Neutrophil (primary cell): ENCODE results near the gene DMRT3.

Source experiments
- H3K27ac ChIP-seq: fragments of 200-600 bp; sonication (generic); 2 replicates; pipeline ENCODE4 v1.5.1; 2016; ENCODE audit warnings: mild to moderate bottlenecking, moderate library complexity
- H3K27me3 ChIP-seq: fragments of 200-600 bp; sonication (generic); 2 replicates; pipeline ENCODE4 v1.6.0; 2016; ENCODE audit warnings: mild to moderate bottlenecking
- H3K36me3 ChIP-seq: fragments of 200-600 bp; sonication (generic); 2 replicates; pipeline ENCODE4 v1.5.1; 2017
- H3K4me1 ChIP-seq, 2 experiments: fragments of 200-600 bp in 1 of 2; sonication (generic) in 1 of 2; 1 replicate in 1 of 2; 2 replicates in 1 of 2; pipeline versions ENCODE4 v1.5.1 to v1.6.1; 2013 to 2016; ENCODE audit warnings: low read depth in 1 of 2, low read length in 1 of 2, mild to moderate bottlenecking in 1 of 2, moderate library complexity in 1 of 2; ENCODE audit not compliant: control insufficient read depth in 1 of 2, insufficient read depth in 1 of 2
- H3K4me3 ChIP-seq, 2 experiments: fragments of 200-600 bp in 1 of 2; sonication (generic) in 1 of 2; 1 replicate in 1 of 2; 2 replicates in 1 of 2; pipeline ENCODE4 v1.5.1; 2013 to 2016; ENCODE audit warnings: low read depth in 1 of 2, low read length in 1 of 2, mild to moderate bottlenecking in 1 of 2, moderate library complexity in 1 of 2
- H3K9me3 ChIP-seq: fragments of 200-600 bp; sonication (generic); 2 replicates; pipeline ENCODE4 v1.5.1; 2016
- TF ChIP-seq, protein P1 (sequence below): fragments of 200-600 bp; sonication (generic); IDR thresholded peaks from 2 replicates; pipeline ENCODE4 v1.5.1; 2016; ENCODE audit warnings: antibody characterized with exemption

Gene DMRT3

DNA sequence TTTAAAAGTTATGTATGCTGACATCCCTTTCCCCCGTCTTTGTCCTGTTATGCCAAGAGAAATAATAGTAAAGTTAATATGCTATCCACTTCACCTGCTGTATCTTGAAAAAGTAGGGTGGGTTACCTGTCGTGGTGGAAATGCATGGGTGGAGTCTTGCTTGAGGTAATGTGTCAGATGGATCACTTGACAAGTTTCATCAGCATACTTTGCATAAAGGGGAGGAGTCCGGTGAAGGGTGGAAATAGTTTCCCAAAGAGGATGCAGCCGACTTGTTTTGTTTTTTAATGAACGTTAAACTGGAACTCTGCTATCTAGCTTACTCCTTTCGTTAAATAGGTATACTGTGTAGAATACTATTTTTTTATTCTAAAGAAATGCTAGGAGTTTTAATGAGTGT lies 9.0 kb upstream of the DMRT3 start:
- Histone ChIP-seq H3K27ac (no peak overlapping the region), H3K27me3 (peaks cover 100% of the 10 kb centered on the region), H3K36me3 (no peaks in the 10 kb centered on the region), H3K4me1 (peaks cover 4 to 14% of the 10 kb centered on the region in 2 experiments), H3K4me3 (no peak overlapping the region), H3K9me3 (peaks cover 4% of the 10 kb centered on the region)
- TF ChIP-seq, protein P1, sequence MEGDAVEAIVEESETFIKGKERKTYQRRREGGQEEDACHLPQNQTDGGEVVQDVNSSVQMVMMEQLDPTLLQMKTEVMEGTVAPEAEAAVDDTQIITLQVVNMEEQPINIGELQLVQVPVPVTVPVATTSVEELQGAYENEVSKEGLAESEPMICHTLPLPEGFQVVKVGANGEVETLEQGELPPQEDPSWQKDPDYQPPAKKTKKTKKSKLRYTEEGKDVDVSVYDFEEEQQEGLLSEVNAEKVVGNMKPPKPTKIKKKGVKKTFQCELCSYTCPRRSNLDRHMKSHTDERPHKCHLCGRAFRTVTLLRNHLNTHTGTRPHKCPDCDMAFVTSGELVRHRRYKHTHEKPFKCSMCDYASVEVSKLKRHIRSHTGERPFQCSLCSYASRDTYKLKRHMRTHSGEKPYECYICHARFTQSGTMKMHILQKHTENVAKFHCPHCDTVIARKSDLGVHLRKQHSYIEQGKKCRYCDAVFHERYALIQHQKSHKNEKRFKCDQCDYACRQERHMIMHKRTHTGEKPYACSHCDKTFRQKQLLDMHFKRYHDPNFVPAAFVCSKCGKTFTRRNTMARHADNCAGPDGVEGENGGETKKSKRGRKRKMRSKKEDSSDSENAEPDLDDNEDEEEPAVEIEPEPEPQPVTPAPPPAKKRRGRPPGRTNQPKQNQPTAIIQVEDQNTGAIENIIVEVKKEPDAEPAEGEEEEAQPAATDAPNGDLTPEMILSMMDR = no peak

DNA sequence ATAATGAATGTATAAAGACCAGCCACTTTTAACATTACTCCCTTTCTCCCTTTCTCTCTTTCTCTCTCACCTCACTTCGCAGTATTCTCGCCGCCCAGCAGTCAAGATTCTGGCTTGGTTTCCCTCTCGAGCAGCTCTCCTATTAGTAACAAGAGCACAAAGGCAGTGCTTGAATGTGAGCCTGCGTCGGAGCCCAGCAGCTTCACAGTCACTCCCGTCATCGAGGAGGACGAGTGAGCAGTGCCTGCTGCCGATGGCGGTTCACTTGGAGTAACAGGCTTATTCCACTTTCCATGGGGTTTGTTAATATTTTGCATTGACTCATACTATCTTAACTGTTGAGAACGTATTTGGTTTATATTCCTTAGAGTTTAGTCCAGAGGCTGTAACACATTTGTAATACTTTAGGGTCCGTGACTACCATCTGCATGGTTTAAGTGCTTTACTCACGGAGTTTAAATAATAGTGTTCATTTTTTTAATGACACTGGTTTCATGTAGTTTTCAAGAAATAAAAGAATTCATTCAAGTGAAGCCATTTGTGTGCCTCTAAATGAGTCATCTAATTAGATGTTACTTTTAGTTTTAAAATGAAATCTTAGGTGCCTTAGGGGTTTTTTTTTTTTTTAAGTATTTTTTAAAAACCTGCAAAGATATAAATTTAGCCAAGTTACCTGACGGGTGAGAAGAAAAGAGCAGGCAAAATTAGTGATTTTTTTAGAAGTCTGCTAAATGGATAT lies 8.4 kb upstream of the DMRT3 start:
- Histone ChIP-seq H3K4me1 (peaks cover 4 to 18% of the 10 kb centered on the region in 2 experiments), H3K9me3 (peaks cover 4% of the 10 kb centered on the region), H3K36me3 (no peaks in the 10 kb centered on the region), H3K27me3 (peaks cover 100% of the 10 kb centered on the region), H3K27ac (no peak overlapping the region), H3K4me3 (no peak overlapping the region)
- TF ChIP-seq, protein P1 = no peak

DNA sequence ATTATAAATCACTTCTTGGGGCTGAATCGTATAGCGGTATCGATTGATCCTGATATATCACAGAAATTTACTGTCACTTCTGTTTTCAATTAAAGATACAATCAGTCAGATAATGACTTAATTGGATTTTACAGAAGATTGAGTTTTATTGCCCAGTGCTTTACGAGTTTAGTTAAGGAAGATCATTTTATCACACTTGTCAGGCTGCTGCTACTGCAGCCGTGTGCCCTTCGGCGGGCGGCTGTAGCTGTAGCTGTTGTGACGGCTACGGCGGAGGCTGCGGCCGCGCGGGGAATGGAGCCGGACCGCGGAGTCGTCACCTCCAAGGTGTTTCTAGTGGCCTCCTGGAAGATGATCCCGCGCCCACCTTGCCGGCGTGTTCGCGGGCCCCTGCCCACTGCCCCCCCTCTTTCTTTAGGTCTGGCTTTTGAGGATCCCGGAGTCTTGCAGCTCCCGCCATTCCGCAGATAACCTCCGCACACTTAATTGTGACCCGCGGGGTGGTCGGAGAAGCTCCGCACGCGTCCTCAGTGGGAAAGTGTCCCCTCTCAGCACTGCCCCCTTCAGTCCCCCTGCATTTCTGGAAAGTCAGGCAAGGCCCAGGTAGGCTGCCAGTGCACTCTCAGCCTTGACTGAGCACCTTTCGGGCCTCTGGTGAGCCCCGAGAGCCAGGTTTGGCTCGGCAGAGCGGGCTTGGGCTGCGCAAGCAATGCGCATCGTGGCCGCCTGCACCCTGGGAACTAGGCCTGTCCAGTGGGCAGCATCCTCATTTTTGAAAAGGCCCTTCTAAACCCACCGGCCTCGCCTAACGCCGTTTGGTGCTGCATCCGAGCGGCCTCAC lies 6.9 kb upstream of the DMRT3 start:
- peaks cover 4% of the 10 kb centered on the region for H3K9me3 ChIP-seq
- H3K4me3 ChIP-seq = no peak overlapping the region
- peaks cover 100% of the 10 kb centered on the region for H3K27me3 ChIP-seq
- no peaks in the 10 kb centered on the region for H3K36me3 ChIP-seq
- TF ChIP-seq, protein P1 = no peak
- H3K27ac ChIP-seq = no peak overlapping the region
- H3K4me1 ChIP-seq = peaks cover 7 to 18% of the 10 kb centered on the region in 2 experiments

DNA sequence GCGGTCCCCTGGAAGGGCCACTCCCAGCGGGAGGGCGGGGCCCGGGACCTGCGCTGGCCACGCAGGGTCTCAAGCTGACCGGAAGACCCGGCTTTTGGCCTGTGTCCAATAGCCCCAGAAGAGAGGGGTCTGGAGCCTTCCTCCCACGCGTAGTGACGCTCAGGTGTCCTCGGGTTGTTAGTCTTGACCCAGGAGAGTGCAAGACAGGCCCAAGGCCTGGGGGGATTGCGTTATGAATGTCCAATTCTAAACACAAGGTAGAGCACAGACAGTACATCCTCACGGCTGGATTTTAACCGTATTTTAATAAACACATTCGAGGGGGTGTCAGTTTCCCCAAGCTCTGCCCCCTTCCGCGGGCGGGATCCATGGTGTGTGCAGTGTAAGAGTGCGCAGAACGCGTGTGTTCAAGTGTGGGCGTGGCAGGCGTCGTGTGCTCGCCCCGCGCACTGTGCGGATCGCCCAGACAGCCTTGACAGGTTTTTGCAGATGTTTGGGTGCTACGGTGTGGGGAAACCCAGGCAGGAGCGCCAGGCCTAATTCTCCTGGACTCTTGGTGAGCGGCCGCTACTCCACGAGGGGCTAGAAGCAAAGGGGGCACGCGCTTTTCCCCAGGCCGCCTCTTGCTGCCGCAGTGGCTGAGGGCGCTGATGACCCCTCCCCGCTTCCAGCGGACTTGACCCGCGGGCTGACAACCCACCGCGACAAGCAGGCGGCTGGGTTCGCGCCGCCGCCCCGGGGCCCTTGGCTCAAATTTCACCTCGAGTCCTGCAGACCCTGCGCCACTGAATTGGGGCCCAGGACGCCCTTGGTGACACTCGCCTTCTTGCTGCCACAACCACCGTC lies 6.1 kb upstream of the DMRT3 start:
- no peak overlapping the region for H3K4me3 ChIP-seq
- H3K4me1 ChIP-seq = peaks cover 7 to 18% of the 10 kb centered on the region in 2 experiments
- H3K9me3 ChIP-seq = peaks cover 4% of the 10 kb centered on the region
- peaks cover 100% of the 10 kb centered on the region for H3K27me3 ChIP-seq
- no peak overlapping the region for H3K27ac ChIP-seq
- H3K36me3 ChIP-seq = no peaks in the 10 kb centered on the region
- TF ChIP-seq, protein P1 = no peak

DNA sequence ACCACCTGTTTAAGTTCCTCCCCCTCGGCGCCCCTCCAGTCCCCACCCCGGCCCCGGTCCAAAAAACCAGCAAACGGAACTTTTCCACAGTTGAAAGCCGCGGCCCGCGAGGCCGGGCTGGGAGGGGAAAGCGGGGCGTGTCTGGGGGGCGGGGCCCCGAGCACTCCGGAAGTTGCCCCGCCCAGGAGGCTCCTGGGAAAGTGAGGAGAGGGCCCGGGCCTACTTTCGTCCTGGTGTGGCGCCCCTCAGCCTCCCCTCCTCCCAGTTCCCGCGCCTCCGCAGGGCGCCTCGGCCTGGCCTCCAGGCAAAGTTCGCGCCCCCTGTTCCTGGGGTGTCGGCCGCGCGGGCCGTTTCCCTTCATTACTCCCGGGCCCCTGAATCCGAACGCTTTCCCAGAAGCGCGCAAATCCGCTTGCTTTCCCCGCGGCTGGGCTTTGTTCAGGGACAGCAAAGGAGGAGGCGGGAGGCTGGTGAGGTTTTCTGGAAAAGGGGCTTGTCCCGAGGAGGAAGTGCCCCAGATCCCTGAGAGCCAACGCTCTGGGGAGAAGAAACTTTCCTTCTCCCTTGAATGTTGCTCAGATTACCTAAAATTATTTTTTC lies 4.5 kb upstream of the DMRT3 start:
- Histone ChIP-seq H3K4me1 (peaks cover 7 to 27% of the 10 kb centered on the region in 2 experiments), H3K9me3 (peaks cover 4% of the 10 kb centered on the region), H3K27me3 (peaks cover 100% of the 10 kb centered on the region), H3K27ac (no peak overlapping the region), H3K36me3 (no peaks in the 10 kb centered on the region), H3K4me3 (peak overlapping the region; percentile 12 to 43)
- TF ChIP-seq, protein P1 = no peak
